Progenitor cell of endocrine pancreas (in vitro differentiated cells): ENCODE data around the gene UTP25. TPM values are rescaled to one million over a fixed set of nuclear protein-coding genes. Genes with fewer than 3 reads are reported as not detected.
A peak's percentile ranks its signal among the peaks of the same experiment; 100 is the strongest.
"Not testable (repeated sequence)": the region's sequence is repeated elsewhere in the genome, so short reads cannot be mapped to it uniquely, and the experiment has no call there.

Experiments
- DNase-seq: peaks from one replicate; pipeline ENCODE4 v3.0.0; 2021; ENCODE audit warnings: low spot score; ENCODE audit not compliant: unreplicated experiment
- H3K27ac Mint-ChIP-seq: 2 replicates; pipeline ENCODE4 v1.8.0; 2021; ENCODE audit warnings: mild to moderate bottlenecking, moderate library complexity, mixed read lengths
- H3K27me3 Mint-ChIP-seq: 2 replicates; pipeline ENCODE4 v1.8.0; 2021; ENCODE audit warnings: mixed read lengths
- H3K36me3 Mint-ChIP-seq: 2 replicates; pipeline ENCODE4 v1.8.0; 2022; ENCODE audit warnings: mixed read lengths; ENCODE audit not compliant: insufficient read depth
- H3K4me1 Mint-ChIP-seq: 2 replicates; pipeline ENCODE4 v1.8.0; 2021; ENCODE audit warnings: low read depth, mixed read lengths
- H3K4me3 Mint-ChIP-seq: 2 replicates; pipeline ENCODE4 v1.8.0; 2021; ENCODE audit warnings: low read depth, mild to moderate bottlenecking, moderate library complexity, mixed read lengths
- H3K9me3 Mint-ChIP-seq: 2 replicates; pipeline ENCODE4 v1.8.0; 2021; ENCODE audit warnings: low read depth, mixed read lengths
- CTCF ChIP-seq: fragments of 200-600 bp; sonication (generic); IDR thresholded peaks from one replicate; pipeline ENCODE4 v1.5.0; 2021; ENCODE audit warnings: antibody characterized with exemption, mild to moderate bottlenecking; ENCODE audit not compliant: unreplicated experiment
- total RNA-seq: library from RNA; stranded (reverse); gene quantifications from 2 replicates; pipeline ENCODE4 v1.2.1, GENCODE V29; 2021

UTP25 gene
- total RNA-seq, 1 donor from 2014 or later: 7.8 TPM

- DNase-seq: no peak
Observed at GRCh38 chr1:209899948-209900347, 72.2 kb downstream of the UTP25 start.

GRCh38 chr1:209900734-209901133 is 73.0 kb downstream of the UTP25 start:
- Mint-ChIP-seq H3K36me3 (no peaks in the 10 kb centered on the region), H3K27me3 (no peaks in the 10 kb centered on the region), H3K4me1 (no peaks in the 10 kb centered on the region), H3K27ac (no peak overlapping the region), H3K9me3 (peaks cover 2% of the 10 kb centered on the region), H3K4me3 (no peak overlapping the region)
- no peak for DNase-seq
- TF ChIP-seq CTCF: no peak

More at GRCh38 chr1:209899948-209900347, 72.2 kb downstream of the UTP25 start:
- H3K36me3 Mint-ChIP-seq: no peaks in the 10 kb centered on the region
- no peaks in the 10 kb centered on the region for H3K4me1 Mint-ChIP-seq
- peak; percentile 28 for TF ChIP-seq CTCF
- H3K4me3 Mint-ChIP-seq: no peak overlapping the region
- no peak overlapping the region for H3K27ac Mint-ChIP-seq
- H3K27me3 Mint-ChIP-seq: no peaks in the 10 kb centered on the region
- H3K9me3 Mint-ChIP-seq: no peaks in the 10 kb centered on the region

GRCh38 chr1:209901211-209901610 is 73.4 kb downstream of the UTP25 start:
- no peaks in the 10 kb centered on the region for H3K4me1 Mint-ChIP-seq
- no peaks in the 10 kb centered on the region for H3K27me3 Mint-ChIP-seq
- no peak for DNase-seq
- H3K9me3 Mint-ChIP-seq: peaks cover 2% of the 10 kb centered on the region
- no peak for TF ChIP-seq CTCF
- H3K36me3 Mint-ChIP-seq: no peaks in the 10 kb centered on the region
- H3K4me3 Mint-ChIP-seq: no peak overlapping the region
- no peak overlapping the region for H3K27ac Mint-ChIP-seq

GRCh38 chr1:209904774-209905173 is 77.0 kb downstream of the UTP25 start:
- not testable (repeated sequence) for H3K27me3 Mint-ChIP-seq, H3K36me3 Mint-ChIP-seq, H3K9me3 Mint-ChIP-seq, H3K4me3 Mint-ChIP-seq, H3K4me1 Mint-ChIP-seq, DNase-seq, H3K27ac Mint-ChIP-seq

Other genes with a start within 250 kb of the UTP25 start
- gene CAMK1G, start 244.3 kb upstream of the UTP25 start, total RNA-seq: 2.4 and 2.7 TPM in 2 replicates
- 10.7 and 12.5 TPM in 2 replicates for gene LAMB3, start 175.5 kb upstream of the UTP25 start, total RNA-seq
- 0.60 and 0.79 TPM in 2 replicates for gene G0S2, start 152.6 kb upstream of the UTP25 start, total RNA-seq
- gene HSD11B1, start 123.1 kb upstream of the UTP25 start, total RNA-seq: not detected in 2 replicates
- gene TRAF3IP3, start 71.9 kb upstream of the UTP25 start, total RNA-seq: not detected in 2 replicates
- 2.5 and 3.1 TPM in 2 replicates for gene C1orf74, start 43.4 kb upstream of the UTP25 start, total RNA-seq
- 19.6 and 23.4 TPM in 2 replicates for gene IRF6, start 21.8 kb upstream of the UTP25 start, total RNA-seq
- 3.7 TPM in 2 replicates for gene SYT14, start 110.2 kb downstream of the UTP25 start, total RNA-seq